Measurements from ENCODE around the gene TMOD1.

Gene TMOD1

GRCh38 chr9:97647996-97648395, 146.5 kb downstream of the TMOD1 start:
- TF ChIP-seq CTCF (IDR thresholded peaks at IDR 0.05; ENCODE audit: extremely low read depth, missing control alignments) = no peak

More at GRCh38 chr9:97647996-97648395, 146.5 kb downstream of the TMOD1 start:
- DNase-seq (ENCODE audit: low spot score) = no peak
